ENCODE measurements around the gene TMEM131.
"Not testable (repeated sequence)": the region's sequence is repeated elsewhere in the genome, so short reads cannot be mapped to it uniquely, and the experiment has no call there.

Gene TMEM131

DNA sequence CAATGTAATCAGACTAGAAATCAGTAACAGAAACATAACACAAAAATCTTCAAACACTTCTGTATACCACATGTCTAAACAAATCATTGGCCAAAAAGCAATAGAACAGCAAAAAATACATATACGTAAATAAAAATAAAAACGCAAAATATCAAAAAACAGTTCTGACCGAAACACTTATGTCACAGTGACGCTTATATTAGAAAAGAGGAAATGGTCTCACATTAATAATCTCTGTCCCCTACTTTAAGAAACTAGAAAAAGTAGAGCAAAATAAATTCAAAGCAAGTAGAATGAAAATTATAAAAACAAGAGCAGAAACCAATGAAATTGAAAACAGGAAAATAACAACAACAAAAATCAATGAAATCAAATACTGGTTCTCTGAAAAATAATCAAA lies 41.9 kb downstream of the TMEM131 start:
- no peak for DNase-seq

DNA sequence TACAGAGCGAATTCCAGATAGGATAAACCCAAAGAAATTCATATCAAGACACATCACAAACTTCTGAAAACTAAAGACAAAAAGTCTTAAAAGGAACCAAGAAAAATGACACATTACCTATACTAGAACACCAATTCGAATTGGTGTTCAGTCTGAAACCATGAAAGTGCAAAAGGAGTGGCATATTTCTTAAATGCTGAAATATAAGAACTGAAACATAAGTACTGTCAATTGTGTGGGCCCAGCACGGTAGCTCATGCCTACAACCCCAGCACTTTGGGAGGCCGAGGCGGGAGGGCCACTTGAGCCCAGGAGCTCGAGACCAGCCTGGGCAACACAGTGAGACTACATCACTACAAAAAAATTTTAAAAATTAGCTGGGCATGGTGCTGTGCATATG lies 43.4 kb downstream of the TMEM131 start:
- DNase-seq: no peak

DNA sequence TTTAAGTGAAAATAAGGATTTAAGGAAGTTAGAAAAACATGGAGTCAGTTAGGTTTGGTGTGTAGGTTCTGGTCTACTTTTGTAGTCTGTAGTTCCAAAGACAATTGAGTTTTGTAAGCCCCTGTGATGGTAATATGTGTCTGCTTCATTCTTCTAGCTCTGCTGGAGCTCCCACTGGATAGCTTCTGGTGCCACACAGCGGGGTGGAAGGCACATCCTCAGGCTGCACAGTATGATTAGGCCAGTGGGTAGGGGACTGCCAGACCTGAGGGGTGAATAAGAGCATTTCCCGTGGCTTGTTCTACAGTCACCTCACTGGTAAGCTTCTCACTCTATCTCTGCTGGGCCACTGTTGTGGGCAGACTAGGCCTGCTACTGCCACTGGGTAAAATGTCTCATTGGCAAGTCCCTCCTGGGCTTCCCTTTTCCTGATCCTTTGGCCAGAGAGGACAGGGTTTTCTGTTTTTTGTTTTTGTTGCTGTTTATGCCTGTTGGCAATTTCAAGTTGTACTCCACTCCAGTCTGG lies 44.5 kb downstream of the TMEM131 start:
- no peak for DNase-seq

DNA sequence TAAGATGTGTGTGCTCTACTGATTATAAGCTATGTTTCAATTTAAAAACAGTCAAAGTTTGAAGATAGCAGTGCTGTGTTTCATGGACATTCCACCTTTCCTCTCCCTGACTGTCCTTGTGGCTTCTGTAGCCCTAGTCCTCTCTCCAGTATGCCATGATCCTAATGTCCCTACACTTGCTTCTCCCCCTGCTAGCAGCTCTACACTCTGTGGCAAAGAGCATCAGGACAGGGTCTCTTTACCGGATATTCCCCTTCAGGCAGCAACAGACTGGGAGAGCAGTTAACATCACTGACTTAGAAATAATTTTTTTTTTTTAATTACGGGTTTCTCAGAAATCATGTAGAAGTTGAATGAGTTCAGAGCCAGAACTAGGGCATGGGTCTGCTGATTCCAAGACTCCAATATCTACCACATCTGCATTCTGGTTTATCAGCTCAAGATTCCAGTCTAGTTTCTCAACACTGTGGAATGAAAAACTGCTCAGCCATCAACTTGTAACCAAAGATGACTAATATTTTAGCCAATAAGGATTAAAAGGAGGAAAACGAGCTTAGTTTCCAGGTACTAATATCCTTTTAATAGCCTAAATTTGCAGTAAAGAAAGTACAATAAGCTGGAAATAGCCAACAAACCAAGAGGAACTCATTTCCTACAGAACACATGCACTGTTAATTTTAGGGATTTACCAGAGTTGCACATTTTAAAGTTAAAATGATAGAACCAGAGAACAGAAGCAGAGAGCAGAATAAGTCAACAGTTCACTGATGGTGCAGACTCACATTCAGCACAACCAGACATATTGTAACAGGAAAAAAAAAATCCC lies 45.2 kb downstream of the TMEM131 start:
- no peak for DNase-seq

DNA sequence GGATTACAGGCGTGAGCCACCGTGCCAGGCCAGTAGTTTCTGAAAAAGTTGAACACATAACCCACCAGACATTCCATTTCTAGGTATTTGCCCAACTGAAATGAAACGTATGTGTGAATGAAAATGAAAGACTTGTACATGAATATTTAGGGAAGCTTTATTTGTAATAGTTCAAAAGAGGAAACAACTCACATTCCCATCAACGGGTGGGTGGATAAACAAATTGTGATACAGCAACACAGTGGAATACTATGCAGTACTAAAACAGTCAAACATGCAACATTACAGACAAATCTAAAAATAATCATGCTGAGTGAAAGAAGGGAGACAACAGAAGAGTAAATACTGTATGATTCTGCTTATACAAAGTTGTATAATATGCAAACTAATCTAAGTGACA lies 46.8 kb downstream of the TMEM131 start:
- DNase-seq: no peak

DNA sequence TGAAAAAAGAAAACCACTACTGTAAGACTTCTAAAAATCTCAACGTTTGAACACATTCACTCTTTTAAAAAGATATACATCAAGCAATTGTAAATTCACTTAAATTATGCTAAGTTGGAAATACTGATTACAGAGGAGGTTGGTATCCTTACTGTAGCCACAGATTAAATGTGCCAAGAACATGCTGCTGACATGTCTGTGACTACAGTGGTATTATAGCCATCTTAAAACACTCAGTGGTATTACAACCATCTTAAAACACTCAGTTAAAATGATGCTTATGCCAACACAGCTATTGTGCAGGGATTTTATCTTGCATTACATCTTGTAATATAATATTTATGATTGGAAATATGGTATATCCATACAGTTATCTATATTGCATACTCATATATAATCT lies 50.0 kb downstream of the TMEM131 start:
- DNase-seq: no peak

DNA sequence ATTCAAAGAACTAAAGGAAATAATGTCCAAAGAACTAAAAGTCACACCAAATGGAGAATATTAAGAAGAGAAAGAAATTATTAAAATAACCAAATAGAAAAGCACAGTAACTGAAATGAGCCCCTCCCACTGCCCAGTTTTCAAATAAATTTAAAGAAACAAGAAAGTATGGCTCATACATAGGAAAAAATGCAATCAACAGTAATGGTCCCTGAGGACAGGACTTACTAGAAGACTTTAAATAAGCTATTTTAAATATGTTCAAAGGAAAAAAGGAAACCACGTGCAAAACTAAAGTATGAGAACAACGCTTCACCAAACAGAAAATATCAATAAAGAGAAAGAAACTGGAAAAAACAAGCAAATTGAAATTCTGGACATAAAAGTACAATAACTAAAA lies 58.9 kb downstream of the TMEM131 start:
- DNase-seq: no peak

DNA sequence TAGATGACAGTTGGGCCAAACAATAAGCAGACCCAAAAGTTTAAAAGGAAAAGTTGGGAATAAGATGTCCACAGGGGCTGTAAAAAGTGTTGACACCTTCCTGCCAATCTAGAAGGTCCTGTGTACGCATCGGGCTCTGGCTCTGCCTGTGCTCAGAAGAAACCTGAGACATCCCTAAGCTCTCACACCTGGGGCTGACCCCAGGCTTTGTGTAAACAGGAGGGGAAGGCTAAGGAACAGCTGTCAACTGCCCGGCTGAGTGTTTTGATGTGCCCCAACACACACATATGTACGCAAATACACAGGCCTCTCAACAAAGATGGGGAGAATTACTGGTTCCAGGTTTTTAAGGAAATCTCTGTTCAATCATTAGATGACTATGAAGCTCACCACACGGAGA lies 59.5 kb downstream of the TMEM131 start:
- no peak for DNase-seq

DNA sequence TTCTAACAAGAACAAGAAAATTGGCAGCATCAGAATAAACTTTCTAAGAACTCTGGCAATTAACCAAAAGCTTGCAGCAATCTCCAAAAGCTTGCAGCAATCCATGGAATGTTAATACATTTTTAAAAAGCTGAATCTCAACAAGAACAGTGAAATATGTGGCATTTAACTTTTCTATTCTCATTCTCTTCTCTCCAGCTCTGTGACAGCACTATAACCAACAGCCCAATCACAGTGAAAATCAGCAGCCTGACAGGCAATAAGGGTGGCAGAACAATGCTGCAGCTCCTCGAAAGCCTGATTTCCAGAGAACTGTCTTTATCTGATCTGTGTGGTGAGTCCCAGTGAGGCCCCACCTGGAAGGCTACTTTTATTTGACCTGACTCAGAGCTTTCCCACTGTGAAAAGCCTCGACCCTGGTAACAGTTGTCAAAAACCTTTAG lies 60.0 kb downstream of the TMEM131 start:
- DNase-seq: no peak

DNA sequence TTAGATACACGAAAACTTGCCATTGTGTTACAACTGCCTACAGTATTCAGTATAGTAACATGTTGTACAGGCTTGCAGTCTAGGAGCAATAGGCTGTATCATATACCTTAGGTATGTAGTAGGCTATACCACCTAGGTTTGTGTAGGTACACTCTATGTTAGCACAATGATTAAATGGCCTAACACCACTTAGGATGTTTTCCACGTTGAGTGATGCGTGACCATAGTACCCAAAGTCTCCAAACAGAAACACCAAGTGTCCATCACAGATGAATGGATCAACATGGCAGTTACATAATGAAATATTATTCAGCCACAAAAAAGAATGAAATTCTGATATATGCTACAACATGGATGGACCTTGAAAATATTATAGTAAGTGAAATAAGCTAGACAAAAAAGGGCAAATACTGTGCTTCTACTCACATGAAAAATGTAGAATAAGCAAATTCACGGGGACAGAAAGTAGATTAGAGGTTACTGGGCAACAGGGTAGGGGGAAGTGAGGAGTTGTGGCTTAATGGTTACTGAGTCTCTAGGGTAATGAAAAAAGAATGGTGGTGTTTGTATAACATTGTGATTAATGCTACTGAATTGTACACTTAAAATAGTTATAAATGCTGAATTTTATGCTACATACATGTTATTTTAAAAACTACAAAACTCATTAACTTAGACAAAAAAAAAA lies 62.6 kb downstream of the TMEM131 start:
- DNase-seq: no peak

DNA sequence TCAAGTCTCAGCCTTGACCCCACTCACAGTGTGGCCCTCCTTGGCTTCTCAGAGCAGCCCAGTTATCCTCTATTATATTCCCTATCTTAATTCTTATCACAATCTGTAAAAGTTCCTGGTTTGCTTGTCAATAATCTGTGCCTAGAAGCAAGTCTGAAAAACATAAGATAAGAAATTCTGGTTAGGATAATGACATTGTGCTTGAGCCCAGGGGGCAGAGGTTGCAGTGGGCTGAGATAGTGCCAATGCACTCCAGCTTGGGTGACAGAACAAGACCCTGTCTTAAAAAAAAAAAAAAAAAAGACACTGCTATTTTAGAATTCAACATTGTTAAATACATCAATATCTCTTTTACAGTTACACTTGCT lies 63.9 kb downstream of the TMEM131 start:
- no peak for DNase-seq

DNA sequence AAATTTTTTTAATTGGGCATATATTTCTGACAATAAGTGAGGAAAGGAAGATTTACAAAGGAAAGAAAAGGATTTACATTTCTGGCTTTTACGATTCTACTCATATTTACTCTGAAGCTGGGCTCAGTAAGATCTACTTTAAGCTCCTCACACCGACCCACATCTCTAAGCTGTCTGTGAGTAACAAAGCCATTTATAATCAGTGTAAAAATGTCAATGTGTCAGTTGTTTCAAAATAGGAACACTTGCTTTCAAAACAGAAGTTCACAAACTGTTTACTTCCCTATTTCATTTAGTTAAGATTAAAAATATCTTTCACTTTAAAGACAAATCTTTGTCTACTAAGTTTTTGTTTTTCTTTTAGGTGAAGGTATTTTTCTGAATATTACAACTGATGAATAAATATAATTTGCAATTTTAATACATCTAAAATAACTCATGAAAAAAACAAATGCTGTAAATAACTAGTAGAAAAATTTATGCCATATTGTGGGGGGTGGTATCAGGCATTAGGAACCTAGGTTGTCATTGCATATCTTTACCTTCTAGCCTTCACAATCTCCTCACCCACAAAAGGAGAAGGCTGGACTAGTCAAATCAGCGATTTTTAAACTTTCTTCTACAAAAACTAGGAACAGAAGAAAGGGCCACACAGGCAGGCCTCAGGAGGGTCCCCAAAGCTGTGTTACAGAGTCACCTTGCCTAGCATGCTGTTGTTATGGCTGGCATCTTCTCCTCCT lies 64.5 kb downstream of the TMEM131 start:
- DNase-seq: no peak

DNA sequence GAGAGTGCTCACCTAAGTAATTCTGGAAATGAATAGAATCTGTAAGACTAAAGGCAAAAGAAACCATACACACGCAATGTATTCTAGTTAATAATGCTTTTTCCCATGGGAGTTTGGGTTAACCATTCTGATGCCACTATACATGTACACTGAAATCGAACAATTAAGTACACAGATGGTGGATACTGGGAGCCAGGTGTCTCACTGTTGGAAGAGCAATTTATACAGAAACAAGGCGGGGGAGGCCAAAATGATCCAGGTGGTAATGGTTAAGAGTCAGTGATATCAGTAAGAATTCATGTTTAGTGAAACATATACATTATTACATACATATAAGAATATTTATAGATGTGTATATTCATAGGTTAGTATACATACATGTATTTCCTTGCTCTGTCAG lies 67.2 kb downstream of the TMEM131 start:
- no peak for DNase-seq

DNA sequence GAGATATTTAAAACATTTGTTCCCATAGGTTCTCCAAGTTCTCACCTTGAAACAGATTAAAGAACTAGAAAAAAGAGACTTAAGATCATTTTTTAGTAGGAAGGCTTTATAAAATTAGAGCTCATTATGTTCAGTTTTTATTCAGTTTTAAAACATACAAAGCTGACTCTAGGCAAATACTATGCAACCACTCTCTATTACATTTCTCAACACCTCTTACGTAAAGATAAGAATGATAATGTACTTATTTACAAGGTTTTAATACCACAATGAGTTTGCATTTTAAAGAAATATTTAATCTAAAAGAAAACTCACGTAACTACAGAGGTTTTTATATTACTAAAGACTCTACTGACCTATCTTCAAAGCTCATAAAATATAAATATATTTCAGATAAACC lies 68.8 kb downstream of the TMEM131 start:
- DNase-seq: no peak

DNA sequence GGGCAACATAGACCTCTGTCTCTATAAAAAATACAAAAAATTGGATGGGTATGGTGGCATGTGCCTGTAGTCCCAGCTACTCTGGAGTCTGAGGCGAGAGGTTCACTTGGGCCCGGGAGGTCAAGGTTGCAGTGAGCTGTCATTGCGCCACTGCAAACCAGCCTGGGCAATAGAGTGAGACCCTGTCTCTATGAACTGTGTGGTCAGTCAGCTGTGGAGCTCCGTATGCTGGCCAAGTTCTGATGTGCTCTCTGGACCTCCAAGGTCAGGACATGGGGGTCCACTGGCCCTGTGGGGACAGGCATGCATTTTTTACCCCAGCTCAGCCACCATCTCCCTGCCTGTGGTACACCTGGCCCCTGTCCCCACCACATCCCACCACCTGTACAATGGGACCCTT lies 71.6 kb downstream of the TMEM131 start:
- no peak for DNase-seq

DNA sequence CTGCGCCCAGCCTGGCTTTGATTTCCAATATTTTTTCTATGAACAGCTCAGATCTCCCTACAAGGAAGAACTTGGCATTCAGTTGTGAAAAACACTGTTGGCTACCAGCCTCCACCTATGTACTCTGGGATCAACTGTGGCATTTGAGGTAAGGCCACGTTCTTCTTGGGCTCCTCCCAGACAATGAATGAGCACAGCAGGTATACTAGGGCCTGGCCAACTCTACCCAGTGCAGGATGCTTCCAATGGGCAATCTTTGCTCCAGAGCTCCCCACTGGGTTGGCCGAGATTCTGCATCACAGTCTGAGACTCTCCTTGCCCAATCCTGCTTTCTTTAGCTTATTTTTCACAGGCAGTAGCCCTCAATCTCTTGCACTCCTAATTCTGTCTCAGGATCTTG lies 75.9 kb downstream of the TMEM131 start:
- DNase-seq: no peak

DNA sequence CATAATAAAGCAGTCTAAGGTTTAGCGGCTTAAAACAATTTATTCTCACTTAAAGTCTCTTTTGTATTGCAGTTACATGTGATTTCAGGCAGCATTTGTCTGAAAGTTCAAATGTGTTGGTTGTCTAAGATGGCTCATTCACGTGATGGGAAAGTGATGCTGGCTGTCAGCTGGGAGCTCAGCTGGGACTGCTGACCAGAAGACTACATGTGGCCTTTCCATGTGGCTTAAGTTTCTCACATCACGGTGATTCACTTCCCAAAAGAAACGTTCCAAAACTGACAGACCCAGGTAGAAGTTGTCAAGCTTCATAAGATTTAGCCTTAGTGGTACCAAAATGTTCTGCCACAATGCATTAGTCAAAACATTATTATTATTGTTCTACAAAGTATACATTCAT lies 76.9 kb downstream of the TMEM131 start:
- no peak for DNase-seq

DNA sequence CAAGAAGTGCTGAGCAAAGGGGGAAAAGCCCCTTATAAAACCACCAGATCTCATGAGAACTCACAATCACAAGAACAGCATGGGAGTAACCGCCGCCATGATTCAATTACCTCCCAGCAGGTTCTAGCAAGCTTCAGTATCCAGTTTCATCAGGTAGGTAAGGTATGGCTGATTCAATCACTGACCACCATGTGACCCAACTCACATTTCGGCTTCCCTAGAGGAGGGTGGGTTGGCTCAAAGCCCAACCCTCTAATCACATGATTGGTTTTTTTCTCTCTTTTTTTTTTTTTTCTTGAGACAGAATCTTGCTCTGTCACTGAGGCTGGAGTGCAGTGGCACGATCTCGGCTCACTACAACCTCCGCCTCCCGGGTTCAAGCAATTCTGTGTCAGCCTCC lies 78.1 kb downstream of the TMEM131 start:
- DNase-seq: not testable (repeated sequence)

DNA sequence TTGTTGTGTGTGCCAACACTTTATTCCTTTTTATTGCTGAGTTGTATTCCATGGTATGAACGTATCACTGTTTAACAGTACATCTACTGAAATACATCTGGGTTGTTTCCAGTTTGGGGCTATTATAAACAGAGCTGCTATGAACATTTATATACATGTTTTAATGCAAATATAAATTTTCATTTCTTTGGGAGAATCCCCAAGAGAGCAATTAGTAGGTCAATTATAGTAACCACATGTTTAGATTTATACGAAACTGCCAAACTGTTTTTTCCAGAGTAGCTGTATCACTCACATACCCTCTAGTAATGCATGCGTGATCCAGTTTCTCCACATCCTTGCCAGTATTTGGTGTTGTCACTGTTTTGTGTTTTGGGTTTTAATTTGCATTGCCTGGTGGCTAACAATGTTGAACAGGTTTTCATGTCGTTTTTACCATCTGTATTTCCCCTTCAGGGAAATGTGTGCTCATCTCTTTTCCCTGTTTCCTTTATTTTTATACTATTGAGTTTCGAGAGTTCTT lies 81.0 kb downstream of the TMEM131 start:
- no peak for DNase-seq

DNA sequence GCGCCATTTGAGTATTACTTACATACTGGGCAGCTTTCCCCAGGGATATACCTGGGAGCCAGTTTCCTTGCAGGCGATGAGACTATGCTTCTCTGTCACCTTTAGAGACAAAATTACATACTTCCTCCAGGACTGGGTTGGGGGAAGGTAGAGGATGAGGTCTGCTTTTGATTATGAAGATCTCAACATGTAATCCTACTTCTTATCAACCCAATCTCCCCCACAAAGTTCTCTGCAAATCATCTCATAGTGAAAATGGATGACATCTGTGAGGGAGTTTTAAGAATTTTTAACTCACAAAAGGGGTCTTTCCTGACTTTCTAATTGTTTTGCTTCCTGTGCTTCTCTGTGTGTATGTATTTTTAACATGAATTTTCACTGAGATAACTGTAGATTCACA lies 81.9 kb downstream of the TMEM131 start:
- no peak for DNase-seq

DNA sequence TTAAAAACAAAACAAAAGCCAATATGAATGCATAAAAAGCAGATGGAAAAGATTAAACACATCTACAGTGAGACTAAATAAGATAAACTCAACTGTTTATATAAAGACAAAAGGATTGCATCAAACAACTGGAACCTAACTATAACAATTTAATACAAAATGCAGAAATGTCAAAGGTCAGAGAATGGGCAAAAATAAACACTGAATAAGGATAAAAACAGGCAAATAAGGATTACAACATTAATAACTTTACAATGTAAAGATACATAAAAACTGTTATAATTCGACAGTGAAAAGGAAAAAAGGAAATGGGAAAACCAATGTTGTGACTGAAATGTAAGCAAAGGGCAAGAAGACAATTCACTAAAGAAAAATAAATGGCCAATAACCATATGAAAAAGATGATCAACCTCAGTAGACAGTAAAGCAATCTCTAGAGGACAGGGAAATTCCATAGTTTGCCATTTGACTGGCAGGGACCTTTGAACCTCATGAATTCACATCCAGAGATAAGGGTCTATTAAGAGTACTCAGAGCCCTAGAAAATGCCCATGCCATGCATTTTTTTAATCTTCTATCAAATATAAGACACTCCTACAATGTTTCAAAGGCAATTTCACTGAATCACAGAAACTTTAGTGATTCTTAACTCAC lies 83.7 kb downstream of the TMEM131 start:
- DNase-seq: no peak

DNA sequence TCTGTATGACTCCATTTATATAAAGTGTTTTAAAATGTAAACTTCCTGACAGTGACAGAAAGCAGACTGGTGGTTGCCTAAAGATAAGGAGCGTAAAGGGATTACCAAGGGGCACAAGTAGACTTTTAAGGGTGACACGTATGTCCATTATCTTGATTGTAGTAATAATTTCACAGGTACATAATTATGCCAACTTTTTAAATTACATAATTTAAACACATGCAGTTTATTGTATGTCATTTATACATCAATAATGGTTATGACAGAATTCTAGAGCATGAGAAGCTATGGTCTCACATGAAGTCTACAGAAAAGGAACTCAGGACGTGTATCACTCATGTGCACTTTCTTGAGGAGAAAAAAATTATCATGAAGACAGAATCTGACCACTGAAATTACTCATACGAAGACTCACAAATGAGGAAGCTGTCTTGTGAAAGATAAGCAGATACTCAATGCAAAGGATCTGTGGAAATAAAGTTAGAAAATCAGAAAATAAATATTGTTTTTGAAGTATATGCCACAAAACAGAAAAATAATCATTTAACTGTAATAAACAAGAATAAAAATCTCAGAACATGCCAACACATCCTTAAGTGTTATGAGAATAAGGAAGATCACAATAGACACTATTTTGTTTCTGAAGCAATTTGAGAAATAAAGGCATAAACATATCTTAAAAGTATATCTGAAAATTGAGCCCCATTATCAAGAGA lies 84.4 kb downstream of the TMEM131 start:
- peak; percentile 38 for DNase-seq
